Measurements from ENCODE around the gene DLG4. TPM values are rescaled to one million over a fixed set of nuclear protein-coding genes. Genes with fewer than 3 reads are reported as not detected.

Gene DLG4
- total RNA-seq, 1 donor from 2014 or later: 44.3 TPM

DNA sequence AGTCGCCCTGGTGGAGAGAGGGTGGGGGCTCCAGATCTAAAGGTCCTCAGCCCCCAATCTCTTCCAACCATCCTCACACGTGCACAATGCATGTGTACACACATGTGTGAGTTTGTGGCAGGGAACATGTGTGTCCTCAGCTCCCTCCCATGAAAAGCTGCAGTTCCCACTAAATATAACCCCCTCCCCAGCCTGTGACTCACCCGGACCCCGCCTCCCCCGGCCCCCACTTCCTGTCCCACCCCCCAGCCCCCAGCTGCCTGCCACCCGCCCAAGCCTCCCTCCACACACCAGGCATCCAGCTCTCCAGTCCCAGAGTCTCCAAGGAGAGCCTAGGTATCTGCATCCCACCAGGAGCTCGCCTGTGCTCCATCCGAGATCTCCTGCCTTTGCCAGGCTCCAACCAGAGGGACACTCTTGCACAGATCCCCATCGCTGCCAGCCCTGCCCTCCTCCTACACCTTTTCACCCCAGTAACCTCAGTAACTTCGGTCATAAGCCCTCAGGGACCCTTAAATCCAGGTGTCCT lies 3.9 kb downstream of the DLG4 start:
- H3K27me3 Mint-ChIP-seq (ENCODE audit: unreplicated experiment): peaks cover 39% of the 10 kb centered on the region
- H3K36me3 Mint-ChIP-seq (ENCODE audit: low read depth, unreplicated experiment): peaks cover 8% of the 10 kb centered on the region
- peak overlapping the region; percentile 100 for H3K27ac Mint-ChIP-seq (ENCODE audit: unreplicated experiment)
- peak overlapping the region; percentile 92 for H3K4me3 Mint-ChIP-seq (ENCODE audit: unreplicated experiment)
- no peak for DNase-seq (ENCODE audit: low spot score)
- H3K9me3 Mint-ChIP-seq (ENCODE audit: unreplicated experiment): no peaks in the 10 kb centered on the region
- TF ChIP-seq, protein P1, sequence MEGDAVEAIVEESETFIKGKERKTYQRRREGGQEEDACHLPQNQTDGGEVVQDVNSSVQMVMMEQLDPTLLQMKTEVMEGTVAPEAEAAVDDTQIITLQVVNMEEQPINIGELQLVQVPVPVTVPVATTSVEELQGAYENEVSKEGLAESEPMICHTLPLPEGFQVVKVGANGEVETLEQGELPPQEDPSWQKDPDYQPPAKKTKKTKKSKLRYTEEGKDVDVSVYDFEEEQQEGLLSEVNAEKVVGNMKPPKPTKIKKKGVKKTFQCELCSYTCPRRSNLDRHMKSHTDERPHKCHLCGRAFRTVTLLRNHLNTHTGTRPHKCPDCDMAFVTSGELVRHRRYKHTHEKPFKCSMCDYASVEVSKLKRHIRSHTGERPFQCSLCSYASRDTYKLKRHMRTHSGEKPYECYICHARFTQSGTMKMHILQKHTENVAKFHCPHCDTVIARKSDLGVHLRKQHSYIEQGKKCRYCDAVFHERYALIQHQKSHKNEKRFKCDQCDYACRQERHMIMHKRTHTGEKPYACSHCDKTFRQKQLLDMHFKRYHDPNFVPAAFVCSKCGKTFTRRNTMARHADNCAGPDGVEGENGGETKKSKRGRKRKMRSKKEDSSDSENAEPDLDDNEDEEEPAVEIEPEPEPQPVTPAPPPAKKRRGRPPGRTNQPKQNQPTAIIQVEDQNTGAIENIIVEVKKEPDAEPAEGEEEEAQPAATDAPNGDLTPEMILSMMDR (IDR thresholded peaks at IDR 0.05; ENCODE audit: unreplicated experiment): no peak
- peaks cover 61% of the 10 kb centered on the region for H3K4me1 Mint-ChIP-seq (ENCODE audit: unreplicated experiment)

DNA sequence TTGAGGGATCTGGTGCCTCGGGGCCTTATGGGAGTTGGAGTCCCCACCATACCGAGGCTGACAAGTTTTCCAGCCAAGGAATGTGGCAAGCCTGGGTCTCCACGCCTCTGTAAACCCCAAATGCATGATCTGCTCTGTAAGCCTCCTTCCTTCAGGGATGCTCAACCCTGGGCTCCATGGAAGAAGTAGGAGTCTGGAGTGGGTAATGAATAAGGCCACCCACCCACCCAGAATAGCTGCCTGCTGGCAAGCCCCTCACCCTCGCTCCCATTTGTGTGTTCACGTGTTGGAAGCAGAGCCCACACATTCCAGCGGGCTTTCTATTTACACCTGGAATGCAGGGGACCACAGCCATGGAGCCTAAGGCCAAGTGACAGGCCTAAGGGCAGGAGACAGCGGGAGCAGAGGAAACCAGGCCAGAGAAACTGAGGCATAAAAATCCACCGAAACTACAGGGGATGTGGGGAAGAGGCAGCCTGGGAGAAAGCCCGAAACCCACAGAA lies 4.4 kb downstream of the DLG4 start:
- Mint-ChIP-seq H3K27me3 (ENCODE audit: unreplicated experiment) (peaks cover 34% of the 10 kb centered on the region), H3K4me3 (ENCODE audit: unreplicated experiment) (peak overlapping the region; percentile 92), H3K4me1 (ENCODE audit: unreplicated experiment) (peaks cover 57% of the 10 kb centered on the region)

DNA sequence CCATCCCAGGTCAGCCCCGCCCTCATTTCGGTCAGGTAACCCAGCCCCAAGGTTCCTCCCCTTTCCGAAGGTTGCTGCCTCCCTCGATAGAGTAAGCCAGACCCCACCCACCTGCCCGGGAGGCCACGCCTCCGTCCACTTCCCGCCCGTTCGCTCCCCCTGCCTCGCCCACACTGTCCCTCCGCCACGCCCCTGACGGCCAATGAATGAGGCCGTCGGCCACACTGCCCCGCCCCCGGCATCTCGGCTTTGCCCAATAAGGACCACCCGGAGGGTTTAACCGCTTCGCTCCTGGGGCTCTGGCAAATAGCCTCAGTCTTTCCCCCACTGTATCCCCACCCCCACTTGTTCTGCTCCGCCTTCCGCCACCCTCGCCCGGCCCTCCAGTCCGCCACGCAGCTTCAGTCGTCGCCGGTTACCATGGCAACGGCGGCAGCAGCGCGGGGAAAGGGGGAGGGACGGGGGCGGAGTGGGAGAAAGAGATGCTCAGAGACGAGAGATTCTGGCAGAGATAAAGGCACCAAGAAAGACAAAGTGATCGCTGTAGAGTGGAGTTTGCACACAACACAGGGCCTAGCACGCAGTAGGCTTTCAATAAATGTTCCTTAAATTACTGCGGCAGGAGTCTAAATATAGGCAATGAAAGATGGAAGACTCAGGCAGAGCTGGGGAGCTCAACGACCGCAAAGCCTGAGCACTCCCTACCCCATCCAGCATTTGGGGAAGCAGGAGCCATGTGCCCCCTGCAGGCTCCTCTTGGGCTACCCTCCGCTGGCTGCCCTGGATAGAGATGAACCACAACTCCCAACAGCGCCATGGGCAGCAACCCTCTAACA lies 5.1 kb downstream of the DLG4 start:
- Mint-ChIP-seq H3K27me3 (ENCODE audit: unreplicated experiment) (peaks cover 34% of the 10 kb centered on the region), H3K27ac (ENCODE audit: unreplicated experiment) (peak overlapping the region; percentile 100), H3K4me1 (ENCODE audit: unreplicated experiment) (peaks cover 55% of the 10 kb centered on the region), H3K36me3 (ENCODE audit: low read depth, unreplicated experiment) (peaks cover 8% of the 10 kb centered on the region), H3K4me3 (ENCODE audit: unreplicated experiment) (peak overlapping the region; percentile 92), H3K9me3 (ENCODE audit: unreplicated experiment) (no peaks in the 10 kb centered on the region)
- TF ChIP-seq, protein P1 (IDR thresholded peaks at IDR 0.05; ENCODE audit: unreplicated experiment): no peak
- DNase-seq (ENCODE audit: low spot score): peak; percentile 100

More for the DNA sequence above, 4.4 kb downstream of the DLG4 start:
- no peaks in the 10 kb centered on the region for H3K9me3 Mint-ChIP-seq (ENCODE audit: unreplicated experiment)
- peaks cover 8% of the 10 kb centered on the region for H3K36me3 Mint-ChIP-seq (ENCODE audit: low read depth, unreplicated experiment)
- no peak for DNase-seq (ENCODE audit: low spot score)
- TF ChIP-seq, protein P1 (IDR thresholded peaks at IDR 0.05; ENCODE audit: unreplicated experiment): no peak
- H3K27ac Mint-ChIP-seq (ENCODE audit: unreplicated experiment): peak overlapping the region; percentile 100

DNA sequence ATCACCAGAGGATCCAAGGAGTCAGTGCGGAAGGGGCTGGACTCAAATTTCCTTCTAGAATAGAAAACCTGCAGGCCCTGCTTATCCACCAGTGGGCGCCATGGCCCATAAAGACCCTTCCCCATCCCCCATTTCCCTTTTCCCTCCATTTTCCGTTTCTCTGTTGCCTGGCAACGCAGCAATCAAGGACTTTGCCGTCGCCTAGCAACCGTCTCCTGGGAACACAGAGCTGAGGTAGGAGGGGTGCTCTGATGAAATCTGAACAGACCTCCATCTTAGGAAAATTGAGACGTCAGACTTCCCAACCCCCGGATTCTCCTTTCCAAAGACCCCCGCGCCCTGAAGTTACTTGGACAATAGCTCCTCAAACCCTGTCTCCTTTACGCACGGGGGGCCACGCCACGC lies 5.7 kb downstream of the DLG4 start:
- H3K4me1 Mint-ChIP-seq (ENCODE audit: unreplicated experiment): peaks cover 52% of the 10 kb centered on the region
- DNase-seq (ENCODE audit: low spot score): peak; percentile 92
- no peaks in the 10 kb centered on the region for H3K9me3 Mint-ChIP-seq (ENCODE audit: unreplicated experiment)
- H3K27ac Mint-ChIP-seq (ENCODE audit: unreplicated experiment): peak overlapping the region; percentile 100
- TF ChIP-seq, protein P1 (IDR thresholded peaks at IDR 0.05; ENCODE audit: unreplicated experiment): peak; percentile 72
- H3K27me3 Mint-ChIP-seq (ENCODE audit: unreplicated experiment): peaks cover 29% of the 10 kb centered on the region
- peak overlapping the region; percentile 92 for H3K4me3 Mint-ChIP-seq (ENCODE audit: unreplicated experiment)
- peaks cover 8% of the 10 kb centered on the region for H3K36me3 Mint-ChIP-seq (ENCODE audit: low read depth, unreplicated experiment)
